HG02759 (cell line): ENCODE measurements around the gene ANKRD63.

Source experiments
- ATAC-seq: cut with Tn5 transposase; IDR thresholded peaks from one replicate; pipeline ENCODE4 v1.9.1; 2021; ENCODE audit warnings: mild to moderate bottlenecking, moderate library complexity; ENCODE audit not compliant: unreplicated experiment

Gene ANKRD63

DNA sequence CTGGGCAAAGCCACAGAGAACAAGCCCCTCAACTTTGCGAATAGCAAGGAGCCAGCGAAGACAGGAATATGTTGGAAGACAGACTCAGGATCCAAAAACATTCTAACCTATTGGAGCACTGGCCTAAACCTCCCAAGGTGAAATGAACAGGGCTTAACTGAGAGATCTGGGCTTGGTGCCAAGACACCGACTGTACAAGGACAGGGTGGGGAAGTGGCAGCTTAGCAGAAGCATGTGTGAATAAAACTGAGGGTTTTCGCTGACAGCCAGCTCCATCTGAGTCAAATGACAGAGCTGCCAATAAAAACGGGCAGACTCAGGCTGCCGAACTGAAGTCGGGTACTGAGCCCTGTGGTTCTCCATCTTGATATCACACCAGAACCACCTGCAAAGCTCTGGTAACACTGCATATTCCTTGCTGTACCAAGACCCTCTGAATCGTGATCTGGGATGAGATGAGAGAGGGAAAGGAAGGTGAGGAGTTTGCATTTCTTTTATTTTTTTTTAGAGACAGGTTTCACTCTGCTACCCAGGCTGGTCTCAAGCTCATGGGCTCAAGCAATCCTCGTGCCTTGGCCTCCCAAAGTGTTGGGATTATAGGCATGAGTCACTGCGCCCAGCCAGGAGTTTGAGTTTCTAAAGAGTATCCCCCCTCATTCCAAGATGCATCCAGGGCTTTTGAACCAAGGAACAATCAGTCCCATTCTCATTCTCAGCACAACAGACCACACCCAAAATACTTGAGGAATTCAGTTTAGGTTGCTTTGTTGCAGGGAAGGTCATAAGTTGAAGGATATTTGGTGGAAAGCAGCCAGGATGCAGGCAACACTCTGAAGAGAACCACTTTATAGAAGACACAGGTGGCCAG is 30.9 kb upstream of the ANKRD63 start:
- no peak for ATAC-seq

GRCh38 chr15:40312370-40313158 is 29.7 kb upstream of the ANKRD63 start:
- no peak for ATAC-seq

DNA sequence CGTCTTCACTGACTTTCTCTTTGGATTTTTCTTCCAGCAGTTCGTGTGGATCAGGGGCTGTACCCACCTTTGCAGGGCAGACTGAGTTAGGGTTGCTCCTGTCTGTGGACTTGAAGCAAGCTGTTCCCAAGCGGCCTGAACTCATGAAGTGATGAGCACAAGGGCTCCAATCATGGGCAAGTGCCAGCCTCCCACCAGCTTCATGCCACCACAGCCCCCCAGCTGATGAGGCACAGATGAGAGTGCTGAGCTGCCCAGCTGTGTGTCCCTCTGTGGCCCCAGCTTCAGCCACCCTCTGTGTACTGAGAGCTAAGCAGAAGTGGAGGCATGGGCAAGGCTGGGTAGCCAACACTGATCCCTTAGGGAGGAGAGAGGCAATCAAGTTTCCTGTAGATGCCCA is 28.1 kb upstream of the ANKRD63 start:
- ATAC-seq: no peak

DNA sequence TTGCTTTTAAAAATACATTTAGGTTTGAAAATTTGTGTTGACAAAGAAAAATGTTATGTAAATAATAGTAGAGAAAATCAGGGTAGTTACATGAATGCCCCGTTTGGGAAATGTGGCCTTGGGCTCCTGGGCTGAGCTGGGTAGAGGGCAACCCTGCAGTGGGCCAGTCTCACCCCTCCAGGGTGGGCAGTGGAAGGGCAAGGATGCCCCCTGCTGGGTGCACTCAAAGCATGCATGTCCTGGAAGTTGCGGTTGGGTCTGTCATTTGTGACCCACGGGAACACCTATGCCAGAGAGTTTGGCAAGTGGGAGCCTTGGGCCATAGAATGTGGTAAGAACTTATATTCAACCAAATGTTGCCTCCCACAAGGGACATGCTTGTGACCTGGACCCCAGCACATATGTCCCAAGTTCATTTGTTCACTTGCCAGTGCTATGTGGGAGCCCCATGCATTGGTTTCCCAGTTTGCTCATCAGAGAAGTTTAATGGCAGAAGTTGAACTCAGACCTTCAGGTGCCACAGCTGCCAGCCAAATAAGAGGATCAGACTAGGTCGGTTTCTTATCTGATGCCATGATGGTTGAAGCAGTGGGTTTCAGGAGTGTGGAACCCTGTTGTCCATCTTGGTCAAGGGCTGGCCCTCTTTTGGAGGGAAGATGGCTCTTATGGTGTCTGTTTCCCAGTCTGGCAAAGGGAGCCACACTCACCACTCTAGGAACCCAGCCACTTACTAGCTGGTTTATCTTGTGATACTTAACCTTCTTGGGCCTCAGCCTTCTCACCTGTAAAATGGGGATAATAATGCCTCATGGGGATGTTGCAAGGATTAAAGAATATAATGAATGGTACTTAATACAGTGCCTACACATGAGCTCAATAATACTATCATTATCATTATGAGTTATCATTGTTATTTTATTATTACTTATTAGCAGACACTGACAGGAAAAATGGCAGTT is 27.4 kb upstream of the ANKRD63 start:
- ATAC-seq: no peak

DNA sequence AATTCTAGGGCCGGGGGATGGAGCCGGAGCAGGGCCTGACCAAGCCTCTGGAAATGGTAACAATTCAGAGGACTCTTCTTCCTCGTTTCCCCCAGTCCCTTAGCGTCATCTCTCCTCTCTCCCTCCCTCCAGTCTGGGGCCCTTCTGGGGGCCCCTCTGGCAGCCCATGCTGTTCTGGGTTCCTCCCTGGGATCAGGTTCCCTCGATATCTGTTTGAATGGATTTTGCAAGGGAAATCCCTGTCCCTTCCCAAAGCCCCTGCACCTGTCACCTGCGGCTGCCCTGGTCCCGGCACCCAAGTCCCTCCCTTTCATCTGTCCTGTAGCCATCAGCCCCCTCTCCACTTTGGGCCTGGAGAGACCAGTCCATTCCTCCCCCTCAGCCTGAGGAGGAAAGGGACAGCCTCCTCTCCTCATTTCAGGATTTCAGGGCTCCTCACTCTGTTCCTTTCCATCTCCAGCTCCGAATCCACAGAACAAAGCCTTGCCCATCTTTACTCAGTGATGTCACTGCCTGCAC is 26.5 kb upstream of the ANKRD63 start:
- no peak for ATAC-seq

DNA sequence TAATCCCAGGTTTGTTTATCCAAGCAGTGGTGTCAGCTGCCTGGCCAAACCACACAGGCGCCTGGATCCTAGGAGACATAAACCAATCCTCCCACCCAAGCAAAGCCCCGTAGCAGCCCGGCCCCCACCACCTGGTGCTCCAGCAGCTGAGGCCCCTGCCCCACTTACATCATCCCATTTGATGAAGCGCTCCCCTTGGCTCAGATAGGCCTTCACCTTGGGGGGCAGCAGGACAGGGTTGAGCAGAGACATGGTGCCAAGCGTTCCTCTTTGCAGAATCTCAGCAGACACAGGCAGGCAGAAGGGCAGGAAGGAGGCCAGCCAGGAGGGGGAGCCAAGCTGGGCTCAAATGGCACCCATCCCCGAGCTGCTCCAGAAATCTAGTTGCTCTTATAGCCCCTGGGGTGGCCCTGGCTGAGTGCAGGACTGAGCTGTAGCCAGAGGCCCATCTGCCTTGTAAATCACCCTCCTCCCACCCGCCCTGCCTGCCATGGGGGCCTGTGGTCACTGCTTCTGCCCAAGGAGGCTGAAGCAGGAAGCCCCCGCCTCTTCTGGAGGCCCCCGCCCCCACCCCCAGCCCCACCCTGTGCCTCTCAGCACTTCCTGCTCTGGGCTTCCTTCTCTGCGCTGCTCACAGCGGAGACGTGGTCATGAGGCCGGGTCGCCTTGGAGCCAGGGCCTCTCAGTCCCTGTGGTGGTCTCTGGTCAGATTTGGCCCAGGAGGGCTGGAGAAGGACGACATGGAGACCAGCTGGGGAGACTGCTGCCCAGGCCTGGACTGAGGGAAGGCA is 24.8 kb upstream of the ANKRD63 start, which contains the start of gene PLCB2:
Gene PLCB2, minus strand, starts transcription at position 515 of the 791 bp plus-strand sequence. Its CDS starts 263 bp downstream, at position 252.
- ATAC-seq: peak; percentile 63

DNA sequence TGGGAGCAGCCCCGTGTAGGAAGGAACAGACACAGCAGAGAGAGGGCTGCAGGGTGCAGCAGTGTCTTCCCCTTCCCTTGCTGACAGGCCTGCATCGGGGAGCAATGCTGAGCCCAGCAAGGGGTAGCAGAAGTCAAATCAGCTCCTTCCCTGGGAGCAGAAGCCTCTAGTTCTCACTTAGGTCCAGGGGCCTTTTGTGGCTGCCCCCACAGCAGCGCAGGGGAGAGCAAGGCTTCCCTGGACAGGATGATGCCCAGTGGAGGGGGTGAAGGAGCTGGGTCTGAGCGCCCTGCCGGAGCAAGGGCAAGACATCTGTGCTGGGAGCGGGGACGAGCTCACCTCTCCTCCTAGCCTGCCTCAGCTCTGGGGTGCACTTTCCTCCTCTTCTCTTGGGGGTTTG is 24.0 kb upstream of the ANKRD63 start:
- no peak for ATAC-seq

GRCh38 chr15:40306371-40306770 is 23.5 kb upstream of the ANKRD63 start:
- ATAC-seq: no peak

- ATAC-seq: no peak
Observed at GRCh38 chr15:40305281-40305680, 22.4 kb upstream of the ANKRD63 start.

DNA sequence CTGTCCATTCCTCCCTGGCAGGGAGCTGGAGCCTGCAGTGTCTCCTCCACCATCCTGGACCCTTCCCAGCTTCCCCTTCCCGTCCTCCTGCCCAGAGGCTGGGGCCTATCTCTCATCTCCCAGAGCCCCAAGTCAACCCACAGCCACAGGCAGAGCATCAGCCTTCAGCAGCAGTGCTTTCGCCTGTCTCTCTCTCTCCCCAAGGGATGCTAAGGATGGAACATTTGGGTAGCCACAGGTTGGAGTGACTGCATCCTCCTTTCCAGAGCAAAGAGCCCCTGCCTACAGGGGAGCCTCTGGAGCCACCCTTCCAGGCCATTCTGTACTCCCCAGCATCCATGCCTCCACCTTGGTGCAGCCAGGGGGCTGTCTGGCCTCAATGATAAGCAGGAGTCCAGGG is 20.7 kb upstream of the ANKRD63 start:
- no peak for ATAC-seq

- ATAC-seq: no peak
Observed at GRCh38 chr15:40302981-40303380, 20.1 kb upstream of the ANKRD63 start.

GRCh38 chr15:40302288-40302886 is 19.5 kb upstream of the ANKRD63 start:
- ATAC-seq: no peak

DNA sequence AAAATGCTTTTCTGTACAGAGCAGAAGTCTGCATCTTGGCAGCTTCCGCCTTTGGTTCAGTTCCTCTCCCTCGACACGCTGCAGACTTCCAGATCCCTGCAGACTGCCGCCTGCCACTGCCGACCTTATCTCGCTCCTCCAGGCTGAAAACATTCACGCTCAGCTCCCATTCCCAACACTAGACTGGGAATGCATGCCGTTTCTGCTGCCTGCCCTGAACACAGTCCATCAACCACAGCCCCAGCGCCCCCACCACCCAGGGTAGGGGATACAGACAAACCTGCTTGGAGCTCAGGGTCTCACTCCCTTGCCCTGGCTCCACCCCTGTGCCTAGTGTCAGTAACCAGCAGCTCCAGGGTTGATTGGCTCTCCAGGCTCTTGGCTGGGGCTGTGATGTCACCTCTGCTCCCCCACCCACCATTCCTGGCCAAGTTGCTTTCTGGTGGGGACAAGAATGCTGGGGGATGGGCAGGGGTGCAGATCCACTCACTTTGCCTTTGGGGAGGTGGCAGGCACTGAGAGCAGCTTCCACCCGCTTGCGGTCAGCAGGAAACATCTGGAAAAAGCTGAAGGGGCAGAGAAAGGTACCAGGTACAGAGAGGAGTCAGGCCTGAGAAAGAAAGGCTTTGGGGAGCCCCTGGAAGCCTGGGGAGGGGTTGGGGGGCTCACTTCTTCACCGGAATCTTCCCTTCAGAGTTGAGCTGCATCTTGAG is 18.8 kb upstream of the ANKRD63 start:
- ATAC-seq: no peak

DNA sequence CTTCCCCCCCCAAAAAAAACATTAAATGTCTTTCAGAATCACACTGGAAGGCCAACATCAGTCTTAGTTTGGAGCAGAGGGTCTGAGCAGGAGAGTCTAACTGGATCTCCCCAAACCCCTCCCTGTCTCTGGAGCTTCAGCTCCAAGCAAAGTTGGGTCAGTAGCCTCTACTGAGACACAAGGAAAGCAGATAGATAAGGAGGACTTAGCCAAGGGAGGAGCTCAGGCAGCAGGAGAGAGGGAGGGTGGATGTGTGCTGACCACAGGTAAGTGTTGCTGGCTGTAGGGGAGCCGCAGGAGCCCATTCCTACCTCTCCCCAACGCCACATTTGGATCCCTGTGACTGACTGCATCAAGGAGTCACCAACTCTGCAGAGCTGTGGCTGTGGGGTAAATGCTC is 17.9 kb upstream of the ANKRD63 start:
- ATAC-seq: no peak

DNA sequence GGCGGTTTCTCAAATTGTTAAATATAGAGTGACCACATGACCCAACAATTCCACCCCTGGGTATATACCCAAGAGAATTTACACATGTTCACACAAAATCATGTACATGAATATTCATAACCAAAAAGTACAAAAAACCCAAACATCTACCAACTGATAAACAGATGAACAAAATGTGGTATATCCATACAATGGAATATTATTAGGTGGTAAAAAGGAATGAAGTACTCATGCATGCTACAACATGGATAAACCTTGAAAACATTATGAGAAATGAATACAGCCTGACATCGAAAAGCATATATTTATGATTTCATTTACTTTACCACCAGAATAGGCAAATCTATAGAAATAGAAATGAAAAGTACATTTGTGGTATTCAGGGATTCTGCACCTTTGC is 17.5 kb upstream of the ANKRD63 start:
- ATAC-seq: no peak

- ATAC-seq: no peak
Observed at GRCh38 chr15:40298216-40298935, 15.5 kb upstream of the ANKRD63 start.

DNA sequence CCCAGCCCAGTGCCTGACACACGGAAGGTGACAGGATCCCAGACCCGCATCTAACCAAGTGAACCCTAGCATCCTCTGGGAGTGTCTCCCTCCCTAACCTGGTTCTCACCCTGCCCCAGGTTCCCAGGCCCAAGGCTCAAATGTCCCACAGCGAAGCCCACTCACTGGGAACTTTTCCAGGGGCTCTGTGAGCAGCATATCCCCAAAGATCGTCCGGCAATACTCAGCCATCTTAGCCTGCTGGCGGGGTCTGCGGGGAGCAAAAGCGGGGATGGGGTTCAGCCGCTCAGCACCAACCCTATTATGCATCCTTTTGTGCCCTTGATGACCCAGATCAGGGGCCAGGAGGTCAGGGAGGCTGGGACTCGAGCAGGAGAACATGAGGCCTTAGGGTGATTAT is 14.5 kb upstream of the ANKRD63 start:
- no peak for ATAC-seq

DNA sequence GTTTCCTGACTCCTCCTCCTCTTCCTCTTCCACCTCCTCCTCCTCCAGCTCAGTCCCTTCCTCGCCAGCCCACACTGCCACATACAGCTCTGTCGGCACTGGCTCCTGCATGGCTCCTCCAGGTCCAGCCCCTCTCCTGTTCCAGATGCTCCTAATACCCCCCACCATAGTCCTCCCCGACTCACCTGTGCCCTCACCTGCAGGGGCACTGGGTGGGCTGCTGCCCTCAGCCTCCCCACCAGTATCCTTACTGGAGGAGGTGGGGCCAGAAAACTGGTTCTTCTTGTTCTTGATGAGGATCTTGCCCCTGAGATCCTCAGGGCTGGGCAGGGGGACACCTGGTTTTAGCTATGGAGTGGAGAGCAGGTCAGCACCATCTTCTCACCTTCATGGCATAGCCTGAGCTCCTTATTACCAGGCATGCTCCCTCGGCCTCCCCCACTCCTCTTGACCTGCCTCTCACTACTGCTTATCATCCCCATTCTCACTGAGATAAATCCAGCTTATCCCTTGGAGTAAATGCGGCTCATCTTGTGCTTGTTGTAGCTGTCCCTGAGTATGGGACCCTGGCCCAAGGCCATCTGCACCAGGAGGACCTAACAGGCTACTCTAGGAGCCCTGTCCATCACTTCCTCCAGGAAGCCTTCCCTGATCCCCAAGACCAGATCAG is 13.8 kb upstream of the ANKRD63 start:
- no peak for ATAC-seq
